HEK293 (cell line): ENCODE data around the gene KIFC1.

Experiments used
- CTCF ChIA-PET: fragments of 350-600 bp; formaldehyde crosslinking; extraction: SDS; loops from one replicate; lab custom pipeline; 2021; ENCODE audit warnings: antibody characterized with exemption; lab: Yijun Ruan, JAX
- POLR2A ChIA-PET: fragments of 300-600 bp; formaldehyde crosslinking; extraction: SDS; loops from one replicate; lab custom pipeline; 2020; ENCODE audit warnings: antibody characterized with exemption, inconsistent platforms; lab: Yijun Ruan, JAX
- H3K27ac ChIP-seq: fragments of 200-500 bp; sonication (Bioruptor generic); 2 replicates; pipeline ENCODE4 v1.5.1; 2014; ENCODE audit warnings: low read depth, low read length, control low read depth, inconsistent platforms; ENCODE audit errors: extremely low read depth
- H3K36me3 ChIP-seq, 2 experiments: fragments of 200-500 bp in 1 of 2; sonication (Bioruptor generic) in 1 of 2; 1 replicate in 1 of 2; 2 replicates in 1 of 2; pipeline ENCODE4 v1.5.1; 2014 to 2017; ENCODE audit warnings: inconsistent platforms in 2 of 2, low read length in 2 of 2; ENCODE audit not compliant: control insufficient read depth in 2 of 2, insufficient read depth in 1 of 2
- H3K4me1 ChIP-seq: fragments of 200-500 bp; sonication (Bioruptor generic); 2 replicates; pipeline ENCODE4 v1.5.1; 2014; ENCODE audit warnings: mild to moderate bottlenecking, low read length, inconsistent platforms; ENCODE audit not compliant: control insufficient read depth, insufficient read depth
- H3K4me3 ChIP-seq: 2 replicates; pipeline ENCODE4 v1.5.1; 2011; ENCODE audit warnings: low read depth, mild to moderate bottlenecking, control low read depth, low read length, moderate library complexity
- H3K9me3 ChIP-seq: fragments of 200-500 bp; sonication (Bioruptor generic); 2 replicates; pipeline ENCODE4 v1.5.1; 2014; ENCODE audit warnings: low read depth, low read length, inconsistent platforms; ENCODE audit not compliant: control insufficient read depth, insufficient read depth
- HIC1 ChIP-seq: fragments of 450-650 bp; formaldehyde crosslinking; IDR thresholded peaks from 2 replicates; pipeline ENCODE4 v1.5.1; 2016; ENCODE audit warnings: missing biosample characterization, missing genetic modification characterization
- INSM2 ChIP-seq: fragments of 450-650 bp; formaldehyde crosslinking; IDR thresholded peaks from 2 replicates; pipeline ENCODE4 v1.5.1; 2016; ENCODE audit warnings: missing biosample characterization, missing genetic modification characterization
- KLF8 ChIP-seq: fragments of 450-650 bp; formaldehyde crosslinking; IDR thresholded peaks from 2 replicates; pipeline ENCODE4 v1.5.1; 2016; ENCODE audit warnings: missing biosample characterization, missing genetic modification characterization
- MZF1 ChIP-seq: fragments of 450-650 bp; formaldehyde crosslinking; IDR thresholded peaks from 2 replicates; pipeline ENCODE4 v1.5.1; 2017; ENCODE audit warnings: missing biosample characterization, missing genetic modification characterization, borderline replicate concordance
- OSR2 ChIP-seq: fragments of 450-650 bp; formaldehyde crosslinking; IDR thresholded peaks from 2 replicates; pipeline ENCODE4 v1.5.1; 2016; ENCODE audit warnings: missing biosample characterization, missing genetic modification characterization
- PRDM1 ChIP-seq: fragments of 450-650 bp; formaldehyde crosslinking; IDR thresholded peaks from 2 replicates; pipeline ENCODE4; 2016; ENCODE audit warnings: missing biosample characterization, missing genetic modification characterization
- REPIN1 ChIP-seq: fragments of 450-650 bp; formaldehyde crosslinking; IDR thresholded peaks from 2 replicates; pipeline ENCODE4 v1.5.1; 2017; ENCODE audit warnings: missing biosample characterization, missing genetic modification characterization, low read depth
- SP3 ChIP-seq: fragments of 450-650 bp; formaldehyde crosslinking; IDR thresholded peaks from 2 replicates; pipeline ENCODE4 v1.5.1; 2016; ENCODE audit warnings: missing biosample characterization, missing genetic modification characterization
- YY2 ChIP-seq: fragments of 450-650 bp; formaldehyde crosslinking; IDR thresholded peaks from 2 replicates; pipeline ENCODE4 v1.5.1; 2016; ENCODE audit warnings: missing biosample characterization, missing genetic modification characterization
- ZBTB48 ChIP-seq: fragments of 450-650 bp; formaldehyde crosslinking; IDR thresholded peaks from 2 replicates; pipeline ENCODE4 v1.5.1; 2016; ENCODE audit warnings: missing biosample characterization, missing genetic modification characterization
- ZEB2 ChIP-seq: fragments of 450-650 bp; formaldehyde crosslinking; IDR thresholded peaks from 2 replicates; pipeline ENCODE4 v1.5.1; 2016; ENCODE audit warnings: missing biosample characterization, missing genetic modification characterization
- ZNF121 ChIP-seq: fragments of 450-650 bp; formaldehyde crosslinking; IDR thresholded peaks from 2 replicates; pipeline ENCODE4 v1.5.1; 2016; ENCODE audit warnings: missing biosample characterization, missing genetic modification characterization
- ZNF175 ChIP-seq: fragments of 450-650 bp; formaldehyde crosslinking; IDR thresholded peaks from 2 replicates; pipeline ENCODE4 v1.5.1; 2016; ENCODE audit warnings: missing biosample characterization, missing genetic modification characterization
- ZNF18 ChIP-seq: fragments of 450-650 bp; formaldehyde crosslinking; IDR thresholded peaks from 2 replicates; pipeline ENCODE4 v1.5.1; 2016; ENCODE audit warnings: missing biosample characterization, missing genetic modification characterization
- ZNF19 ChIP-seq: fragments of 450-650 bp; formaldehyde crosslinking; IDR thresholded peaks from 2 replicates; pipeline ENCODE4; 2016; ENCODE audit warnings: missing biosample characterization, missing genetic modification characterization, low read depth
- ZNF214 ChIP-seq: fragments of 450-650 bp; formaldehyde crosslinking; IDR thresholded peaks from 2 replicates; pipeline ENCODE4 v1.5.1; 2017; ENCODE audit warnings: missing biosample characterization, mild to moderate bottlenecking, missing genetic modification characterization, borderline replicate concordance
- ZNF292 ChIP-seq: fragments of 450-650 bp; formaldehyde crosslinking; IDR thresholded peaks from 2 replicates; pipeline ENCODE4 v1.5.1; 2016; ENCODE audit warnings: low read depth, missing biosample characterization, missing genetic modification characterization, borderline replicate concordance
- ZNF311 ChIP-seq: fragments of 450-650 bp; formaldehyde crosslinking; IDR thresholded peaks from 2 replicates; pipeline ENCODE4 v1.5.1; 2017; ENCODE audit warnings: missing biosample characterization, missing genetic modification characterization, borderline replicate concordance
- ZNF362 ChIP-seq: fragments of 450-650 bp; formaldehyde crosslinking; IDR thresholded peaks from 2 replicates; pipeline ENCODE4 v1.5.1; 2016; ENCODE audit warnings: missing biosample characterization, missing genetic modification characterization
- ZNF366 ChIP-seq: fragments of 450-650 bp; formaldehyde crosslinking; conservative IDR thresholded peaks from 2 replicates; pipeline ENCODE4 v1.5.1; 2016; ENCODE audit warnings: missing biosample characterization, missing genetic modification characterization
- ZNF416 ChIP-seq: fragments of 450-650 bp; formaldehyde crosslinking; IDR thresholded peaks from 2 replicates; pipeline ENCODE4 v1.5.1; 2016; ENCODE audit warnings: missing biosample characterization, missing genetic modification characterization
- ZNF521 ChIP-seq: fragments of 450-650 bp; formaldehyde crosslinking; IDR thresholded peaks from 2 replicates; pipeline ENCODE4 v1.5.1; 2017; ENCODE audit warnings: missing biosample characterization, mild to moderate bottlenecking, missing genetic modification characterization
- ZNF529 ChIP-seq: fragments of 450-650 bp; formaldehyde crosslinking; IDR thresholded peaks from 2 replicates; pipeline ENCODE4 v1.5.1; 2017; ENCODE audit warnings: missing genetic modification characterization, missing biosample characterization; ENCODE audit not compliant: insufficient replicate concordance
- ZNF660 ChIP-seq: fragments of 450-650 bp; IDR thresholded peaks from 2 replicates; pipeline ENCODE4 v1.5.1; 2018; ENCODE audit warnings: missing biosample characterization, mild to moderate bottlenecking, missing genetic modification characterization
- ZNF677 ChIP-seq: fragments of 450-650 bp; IDR thresholded peaks from 2 replicates; pipeline ENCODE4 v1.5.0; 2018; ENCODE audit warnings: missing biosample characterization, mild to moderate bottlenecking, missing genetic modification characterization, moderate library complexity
- ZNF707 ChIP-seq: fragments of 450-650 bp; formaldehyde crosslinking; IDR thresholded peaks from 2 replicates; pipeline ENCODE4 v1.5.1; 2016; ENCODE audit warnings: missing biosample characterization, missing genetic modification characterization
- TF ChIP-seq, protein P1 (sequence below): fragments of 450-650 bp; formaldehyde crosslinking; IDR thresholded peaks from 2 replicates; pipeline ENCODE4 v1.5.1; 2016; ENCODE audit warnings: missing biosample characterization, missing genetic modification characterization
- TF ChIP-seq, protein P2 (sequence below): fragments of 450-650 bp; formaldehyde crosslinking; IDR thresholded peaks from 2 replicates; pipeline ENCODE4 v1.5.1; 2016; ENCODE audit warnings: missing biosample characterization, missing genetic modification characterization, low read depth

Gene KIFC1

GRCh38 chr6:33425668-33426577 lies 34.3 kb downstream of the KIFC1 start:
- peaks cover 7% of the 10 kb centered on the region for H3K4me1 ChIP-seq
- H3K36me3 ChIP-seq: no peaks in the 10 kb centered on the region
- H3K4me3 ChIP-seq: peak overlapping the region; percentile 69
- H3K9me3 ChIP-seq: no peaks in the 10 kb centered on the region
- ChIA-PET POLR2A (interaction anchor here (0.5 to 2.5 kb wide), 22 partner anchors 8 to 1598 kb away, joined by 3 to 18 read pairs (median 5); partner anchors contain the start of genes B3GALT4, BAK1, HSPA1B and RGL2), CTCF (interaction anchor here (0.5 to 2.3 kb wide), 49 partner anchors 9 to 927 kb away, joined by 3 to 14 read pairs (median 4); partner anchors contain the start of genes B3GALT4, BAK1, KIFC1 and PFDN6)
- peak overlapping the region; percentile 80 for H3K27ac ChIP-seq
- TF ChIP-seq YY2 (tag by site-specific recombination) (no peak), ZNF214 (no peak), ZNF366 (peak; percentile 83), OSR2 (no peak), ZNF660 (tag by site-specific recombination) (0 out of 2 replicates have a peak, but pooled peaks have one; percentile 83), ZNF121 (tag by site-specific recombination) (no peak), PRDM1 (tag by site-specific recombination) (peak; percentile 99), ZNF19 (no peak), MZF1 (tag by site-specific recombination) (no peak), ZNF521 (tag by site-specific recombination) (no peak), INSM2 (tag by site-specific recombination) (no peak), ZBTB48 (tag by site-specific recombination) (no peak), HIC1 (tag by site-specific recombination) (no peak), ZNF292 (no peak), REPIN1 (no peak), ZNF18 (no peak), ZNF529 (tag by site-specific recombination) (no peak), ZEB2 (tag by site-specific recombination) (peak; percentile 75; the same call in 1 of the 2 replicates), SP3 (tag by site-specific recombination) (peak; percentile 93), ZNF175 (tag by site-specific recombination) (no peak), ZNF707 (no peak), ZNF416 (tag by site-specific recombination) (no peak), ZNF362 (tag by site-specific recombination) (no peak), ZNF677 (tag by site-specific recombination) (no peak), KLF8 (tag by site-specific recombination) (0 out of 2 replicates have a peak, but pooled peaks have one; percentile 87), ZNF311 (tag by site-specific recombination) (no peak)
- TF ChIP-seq, protein P1, sequence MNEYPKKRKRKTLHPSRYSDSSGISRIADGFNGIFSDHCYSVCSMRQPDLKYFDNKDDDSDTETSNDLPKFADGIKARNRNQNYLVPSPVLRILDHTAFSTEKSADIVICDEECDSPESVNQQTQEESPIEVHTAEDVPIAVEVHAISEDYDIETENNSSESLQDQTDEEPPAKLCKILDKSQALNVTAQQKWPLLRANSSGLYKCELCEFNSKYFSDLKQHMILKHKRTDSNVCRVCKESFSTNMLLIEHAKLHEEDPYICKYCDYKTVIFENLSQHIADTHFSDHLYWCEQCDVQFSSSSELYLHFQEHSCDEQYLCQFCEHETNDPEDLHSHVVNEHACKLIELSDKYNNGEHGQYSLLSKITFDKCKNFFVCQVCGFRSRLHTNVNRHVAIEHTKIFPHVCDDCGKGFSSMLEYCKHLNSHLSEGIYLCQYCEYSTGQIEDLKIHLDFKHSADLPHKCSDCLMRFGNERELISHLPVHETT: no peak
- TF ChIP-seq, protein P2, sequence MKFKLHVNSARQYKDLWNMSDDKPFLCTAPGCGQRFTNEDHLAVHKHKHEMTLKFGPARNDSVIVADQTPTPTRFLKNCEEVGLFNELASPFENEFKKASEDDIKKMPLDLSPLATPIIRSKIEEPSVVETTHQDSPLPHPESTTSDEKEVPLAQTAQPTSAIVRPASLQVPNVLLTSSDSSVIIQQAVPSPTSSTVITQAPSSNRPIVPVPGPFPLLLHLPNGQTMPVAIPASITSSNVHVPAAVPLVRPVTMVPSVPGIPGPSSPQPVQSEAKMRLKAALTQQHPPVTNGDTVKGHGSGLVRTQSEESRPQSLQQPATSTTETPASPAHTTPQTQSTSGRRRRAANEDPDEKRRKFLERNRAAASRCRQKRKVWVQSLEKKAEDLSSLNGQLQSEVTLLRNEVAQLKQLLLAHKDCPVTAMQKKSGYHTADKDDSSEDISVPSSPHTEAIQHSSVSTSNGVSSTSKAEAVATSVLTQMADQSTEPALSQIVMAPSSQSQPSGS (tag by site-specific recombination): no peak
